GM10266 (cell line): Measurements from ENCODE around the gene ZMYND11.

Experiments used
- DNase-seq: peaks from one replicate; pipeline ENCODE4 v3.0.0; 2012; ENCODE audit errors: extremely low spot score
- CTCF ChIP-seq: IDR thresholded peaks from 2 replicates; pipeline ENCODE4 v1.5.1; 2012; ENCODE audit warnings: mild to moderate bottlenecking, low read depth; ENCODE audit not compliant: control insufficient read depth, insufficient read depth; ENCODE audit errors: missing control alignments

The ZMYND11 gene

GRCh38 chr10:154348-154747, 19.1 kb downstream of the ZMYND11 start:
- DNase-seq: no peak
- TF ChIP-seq CTCF: no peak

DNA sequence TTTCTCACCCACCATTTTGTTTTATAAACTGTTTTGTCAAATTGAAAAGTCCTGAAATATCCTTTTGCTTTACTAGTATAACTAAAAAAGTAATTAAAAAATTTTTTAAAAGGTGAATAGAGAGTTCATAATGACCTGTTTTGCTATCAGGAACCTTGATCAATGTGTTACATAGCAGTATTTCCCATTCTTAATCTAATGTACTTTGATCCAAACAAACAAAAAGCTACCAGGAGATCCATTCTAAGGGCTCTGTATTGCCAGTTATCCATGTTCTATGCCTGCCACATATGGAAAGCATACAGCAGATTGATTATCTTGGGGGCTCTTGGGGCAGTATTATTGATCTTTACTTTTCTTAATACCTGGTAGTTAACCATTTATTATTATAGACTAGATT, 32.1 kb downstream of the ZMYND11 start:
- DNase-seq: no peak
- no peak for TF ChIP-seq CTCF

GRCh38 chr10:173741-174140, 38.5 kb downstream of the ZMYND11 start:
- no peak for DNase-seq
- no peak for TF ChIP-seq CTCF

DNA sequence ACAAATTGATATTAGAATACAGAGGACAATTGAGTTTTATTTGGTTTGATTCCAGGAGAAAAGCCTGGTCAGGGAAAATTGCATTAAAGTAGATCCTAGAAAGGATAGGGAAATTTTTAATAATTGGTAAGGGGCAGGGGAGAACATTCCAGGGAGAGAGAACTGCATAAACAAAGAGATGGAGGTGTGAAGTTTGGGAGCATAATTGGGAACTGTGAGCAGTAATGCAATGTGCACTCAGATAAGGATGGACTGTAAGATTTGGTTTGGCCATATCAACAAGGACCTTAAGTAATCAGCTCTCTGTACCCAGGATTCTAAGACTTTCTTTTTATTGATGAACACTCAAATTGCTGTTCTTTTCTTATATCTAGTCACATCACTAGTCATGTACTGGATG, 41.4 kb downstream of the ZMYND11 start:
- DNase-seq: no peak
- TF ChIP-seq CTCF: no peak

- peak; percentile 13 for DNase-seq
- peak; percentile 31 for TF ChIP-seq CTCF
These were observed 43.0 kb downstream of the ZMYND11 start for GRCh38 chr10:178208-178607.

GRCh38 chr10:178723-179122, 43.5 kb downstream of the ZMYND11 start:
- TF ChIP-seq CTCF: no peak
- no peak for DNase-seq

GRCh38 chr10:182441-183201, 47.4 kb downstream of the ZMYND11 start:
- DNase-seq: no peak
- no peak for TF ChIP-seq CTCF
